ENCODE data around the gene MROH2A.
A peak's percentile ranks its signal among the peaks of the same experiment; 100 is the strongest.

The MROH2A gene

DNA sequence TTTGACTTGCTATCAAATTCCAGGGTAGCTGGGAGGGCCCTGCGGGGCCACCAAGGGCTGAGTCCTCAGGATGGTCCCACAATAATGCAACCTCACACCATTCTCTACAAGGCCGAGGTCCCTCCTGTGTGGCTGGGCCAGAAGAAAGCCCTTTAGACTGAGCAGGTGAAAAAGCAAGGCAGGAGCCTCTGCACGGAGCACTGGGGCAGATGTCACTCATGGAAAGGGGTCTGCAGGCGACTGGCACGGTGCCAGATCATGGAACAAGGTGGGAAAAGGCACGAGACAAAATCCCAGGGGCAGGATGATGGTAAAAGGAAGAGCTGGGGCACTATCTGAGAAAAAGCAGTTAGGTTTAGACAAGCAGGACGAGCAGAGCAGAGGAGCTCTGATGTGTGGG, 60.1 kb downstream of the MROH2A start:
- DNase-seq = no peak

DNA sequence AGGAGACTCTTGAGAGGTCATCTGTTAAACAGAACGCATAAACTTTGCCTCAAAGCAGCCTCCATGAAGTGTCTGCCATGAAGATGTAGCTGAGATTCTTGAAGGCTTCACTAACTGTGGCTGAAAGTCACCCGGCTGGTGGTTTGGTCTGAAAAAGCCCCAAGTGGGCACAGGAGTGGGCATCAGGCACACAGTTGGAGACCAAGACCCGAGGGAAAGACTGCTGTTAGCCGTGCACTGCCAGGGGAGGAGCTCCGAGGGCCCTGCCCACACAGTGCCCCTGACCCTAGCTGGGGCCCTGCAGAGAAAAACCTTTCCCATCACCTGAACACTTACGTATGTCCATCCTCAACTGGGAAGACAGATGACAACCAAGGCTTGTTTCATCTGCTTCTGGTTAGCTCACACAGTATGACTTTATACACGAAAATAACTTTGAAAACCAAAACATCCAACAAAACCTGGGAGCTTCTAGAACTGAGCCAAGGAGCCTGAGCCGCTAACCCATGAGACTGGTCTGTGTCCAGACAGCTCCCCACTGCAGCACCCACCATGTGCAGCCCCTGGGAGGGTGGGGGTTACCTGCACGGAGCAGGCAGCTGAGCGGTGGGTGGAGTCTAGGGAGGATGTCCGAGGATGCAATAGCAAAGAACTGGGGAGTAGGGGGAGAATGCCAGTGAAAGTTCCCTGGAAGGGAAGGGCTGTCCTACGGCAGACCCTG, 60.8 kb downstream of the MROH2A start:
- no peak for DNase-seq

DNA sequence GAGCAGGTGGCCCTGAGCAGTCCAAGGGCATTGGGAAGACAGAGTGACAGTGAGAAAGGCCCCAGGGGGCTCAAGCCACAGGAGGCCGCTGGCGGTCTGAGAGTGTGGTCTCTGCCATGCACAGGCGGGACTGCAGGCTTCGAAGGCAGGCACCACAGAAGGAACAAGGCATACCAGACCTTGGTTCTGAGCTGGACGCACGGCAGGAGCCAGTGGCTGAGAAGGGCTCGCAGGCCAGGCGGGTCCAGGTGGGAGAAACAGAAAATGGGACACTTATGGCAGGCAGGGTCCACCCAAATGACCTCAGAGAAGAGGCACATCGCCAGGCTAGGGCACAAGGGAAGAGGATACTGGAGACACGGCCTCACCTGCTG, 61.3 kb downstream of the MROH2A start:
- no peak for DNase-seq

DNA sequence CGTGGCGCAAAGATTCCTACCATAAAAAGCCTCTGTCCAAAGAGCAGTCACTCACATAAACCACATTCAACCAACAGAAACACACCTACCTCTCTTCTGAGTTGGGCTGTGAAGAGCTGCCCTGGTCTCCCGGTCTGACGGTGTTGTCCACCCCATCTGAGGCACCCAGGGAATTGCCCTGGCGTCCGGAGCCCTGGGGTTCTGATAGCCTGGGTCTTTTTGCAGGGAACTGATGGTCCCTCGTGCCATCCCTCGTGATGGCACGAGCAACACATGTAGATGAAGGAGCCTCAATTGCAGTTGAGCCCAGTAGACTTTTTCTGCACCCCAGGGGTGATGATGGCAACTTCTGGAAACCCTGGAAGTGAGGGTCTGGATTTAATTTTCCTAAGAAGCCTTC, 62.4 kb downstream of the MROH2A start:
- DNase-seq = no peak

DNA sequence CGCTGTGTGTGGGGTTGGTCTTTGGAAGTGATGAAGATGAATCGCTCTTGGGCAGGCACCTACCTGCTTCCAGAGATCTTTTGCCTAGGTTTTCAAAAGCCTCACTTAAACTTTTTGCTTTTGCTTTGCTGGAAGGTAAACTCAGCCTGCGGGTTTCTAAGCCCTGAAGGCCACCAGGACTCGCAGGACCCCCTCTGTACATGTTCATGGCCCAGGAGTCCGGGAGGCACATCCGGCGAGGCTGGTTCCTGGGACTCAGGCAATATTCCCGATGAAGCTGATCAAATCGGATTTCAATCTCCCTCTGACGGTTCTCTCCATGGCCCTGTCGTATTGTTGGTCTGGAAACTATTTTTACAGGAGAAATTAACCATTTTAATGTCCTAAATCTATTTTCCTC, 63.1 kb downstream of the MROH2A start:
- no peak for DNase-seq

DNA sequence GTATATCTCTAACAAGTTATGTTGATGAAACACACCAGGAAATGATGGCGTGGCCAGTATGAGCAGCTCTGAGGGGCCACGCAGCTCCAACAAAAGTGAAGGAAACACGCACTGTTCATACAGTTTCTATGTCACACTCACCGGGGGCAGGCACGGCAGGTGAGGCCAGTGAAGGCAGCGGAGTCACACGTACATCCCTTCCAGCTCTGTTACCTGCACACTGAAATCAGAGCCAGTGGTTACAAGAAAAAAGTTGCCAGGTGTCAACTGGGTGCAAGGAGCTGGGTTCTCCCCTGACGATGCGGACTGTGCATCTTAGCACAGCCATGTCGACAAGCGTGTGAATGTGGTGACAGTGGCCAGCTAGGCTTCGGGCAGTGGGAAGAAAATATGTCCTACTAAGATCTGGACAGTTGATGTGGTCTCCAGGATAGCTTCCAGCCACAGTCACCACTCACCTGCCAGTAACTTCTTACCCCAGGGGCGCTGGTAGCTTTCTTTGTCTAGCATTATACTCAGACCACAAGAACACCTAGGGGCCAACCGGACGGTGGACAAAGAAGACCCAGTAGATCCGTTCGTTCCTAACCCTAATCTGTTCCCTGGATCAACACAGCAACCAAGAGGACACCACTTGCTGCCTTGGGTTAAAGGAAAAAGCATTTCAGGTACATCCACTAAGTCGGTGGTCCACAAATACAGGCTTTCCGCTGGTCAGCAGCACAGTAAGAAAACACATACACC, 66.1 kb downstream of the MROH2A start:
- DNase-seq = no peak

DNA sequence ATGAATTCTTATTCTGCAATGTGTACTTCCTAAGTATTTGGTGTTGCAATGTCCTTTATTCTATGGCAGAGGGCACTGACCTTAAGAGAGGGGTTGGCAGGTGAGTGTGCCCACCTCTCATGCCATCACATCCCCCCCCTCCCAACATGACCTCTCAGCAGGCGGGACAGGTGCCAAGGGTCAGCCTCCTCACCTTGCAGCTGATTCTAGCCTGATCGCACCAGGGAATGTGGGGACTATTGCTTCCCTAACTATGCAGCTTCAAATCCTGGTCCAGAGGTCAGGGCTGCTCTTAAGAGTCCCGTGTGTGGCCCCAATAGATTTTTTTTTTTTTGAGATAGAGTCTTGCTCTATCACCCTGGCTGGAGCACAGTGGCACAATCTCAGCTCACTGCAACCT, 66.7 kb downstream of the MROH2A start:
- no peak for DNase-seq

DNA sequence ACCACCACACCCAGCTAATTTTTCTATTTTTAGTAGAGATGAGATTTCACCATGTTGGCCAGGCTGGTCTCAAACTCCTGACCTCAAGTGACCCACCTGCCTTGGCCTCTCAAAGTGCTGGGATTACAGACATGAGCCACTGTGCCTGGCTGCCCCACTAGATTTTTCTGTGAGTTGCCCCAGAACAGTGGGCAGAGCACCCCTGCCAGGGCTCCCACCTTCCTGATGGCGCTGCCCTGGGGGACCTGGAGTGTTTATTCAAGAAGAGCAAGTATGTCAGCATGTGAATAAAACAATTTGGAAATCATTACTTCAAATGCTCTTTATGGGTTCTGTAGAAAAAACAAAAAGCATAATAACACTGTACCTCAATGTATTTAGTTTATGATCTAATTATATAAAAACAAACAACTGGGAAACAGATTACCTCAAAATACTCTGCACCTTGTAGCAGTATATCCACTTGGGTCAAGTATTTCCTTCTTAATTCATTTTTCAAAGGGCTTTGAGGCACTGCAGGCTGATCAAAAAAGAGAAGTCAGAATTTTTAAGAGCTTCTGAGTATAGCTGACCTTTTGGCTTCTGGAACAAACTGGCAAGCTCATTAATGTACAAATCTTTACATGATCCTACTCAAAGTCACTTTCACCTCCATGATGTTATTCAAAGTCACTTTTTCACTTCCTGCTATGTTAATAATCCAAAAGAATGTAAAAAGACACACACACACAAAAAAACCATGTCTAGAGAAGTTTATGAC, 67.4 kb downstream of the MROH2A start:
- DNase-seq = no peak

DNA sequence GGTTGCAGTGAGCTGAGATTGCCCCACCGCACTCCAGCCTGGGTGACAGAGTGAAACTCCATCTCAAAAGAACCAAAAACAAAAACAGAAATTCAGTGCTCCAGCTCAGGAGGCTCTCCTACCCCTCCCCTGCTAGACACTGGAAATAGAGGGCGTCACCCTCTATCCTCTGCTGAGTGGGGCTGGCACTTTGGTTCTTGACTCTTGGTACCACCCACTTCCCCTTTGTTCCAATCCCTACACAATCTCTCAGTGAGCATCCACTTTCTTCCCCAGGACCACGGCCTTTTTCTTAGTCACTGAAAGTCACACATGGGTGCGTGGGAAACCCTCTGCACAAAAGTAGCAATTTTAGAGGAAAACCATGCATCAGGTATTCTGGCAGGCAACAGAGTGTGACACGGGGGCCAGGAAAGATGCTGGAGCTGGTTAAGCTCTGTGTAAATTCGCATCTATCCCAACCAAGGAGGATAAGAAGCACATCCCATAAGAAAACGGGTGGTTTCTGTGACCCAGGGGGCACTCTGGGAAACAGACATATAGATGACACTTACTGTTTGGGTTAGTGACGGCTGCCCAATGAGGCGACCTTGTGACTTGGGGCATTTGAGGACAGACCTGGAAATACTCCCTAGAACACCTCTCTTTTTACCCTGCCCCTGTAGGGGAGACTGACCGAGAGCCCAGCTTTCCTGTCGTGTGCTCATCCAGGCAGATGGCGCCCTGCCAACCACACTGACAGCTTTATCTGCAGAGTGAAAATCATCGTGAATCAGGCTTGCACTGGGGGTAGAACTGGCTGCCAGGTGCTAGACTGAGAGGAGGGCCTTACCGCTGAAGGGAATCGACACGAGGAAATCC, 68.5 kb downstream of the MROH2A start:
- DNase-seq = no peak

DNA sequence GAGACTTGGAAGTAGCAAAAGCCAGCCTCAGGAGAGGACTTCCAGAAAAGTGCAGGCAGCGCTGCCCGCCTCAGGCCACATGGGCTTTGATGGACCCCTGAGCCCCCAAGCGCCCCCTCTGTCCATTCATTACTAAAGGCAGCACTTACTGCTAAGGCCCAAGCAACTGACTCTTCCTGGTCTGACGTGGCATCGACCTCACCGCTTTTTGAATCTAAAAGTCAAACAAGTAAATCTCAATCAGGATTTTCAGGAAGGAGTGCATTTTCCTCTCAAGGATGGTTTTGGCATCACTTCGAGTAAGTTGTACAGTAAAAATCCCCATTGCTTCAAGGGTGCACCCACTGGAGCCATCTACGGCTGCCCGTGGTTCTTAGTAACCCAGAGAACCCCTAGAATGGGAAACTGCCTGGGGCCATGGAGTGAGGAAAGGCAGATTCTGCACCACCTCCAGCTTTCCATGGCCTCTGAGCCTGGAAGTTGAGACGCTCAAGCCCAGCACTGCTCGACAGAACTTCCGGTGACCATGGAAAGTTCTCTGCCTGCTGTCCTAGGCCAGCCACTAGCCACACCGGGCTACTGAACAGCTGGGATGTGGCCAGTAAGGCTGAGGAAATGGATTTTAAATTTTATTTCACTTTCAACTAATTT, 69.2 kb downstream of the MROH2A start:
- no peak for DNase-seq

DNA sequence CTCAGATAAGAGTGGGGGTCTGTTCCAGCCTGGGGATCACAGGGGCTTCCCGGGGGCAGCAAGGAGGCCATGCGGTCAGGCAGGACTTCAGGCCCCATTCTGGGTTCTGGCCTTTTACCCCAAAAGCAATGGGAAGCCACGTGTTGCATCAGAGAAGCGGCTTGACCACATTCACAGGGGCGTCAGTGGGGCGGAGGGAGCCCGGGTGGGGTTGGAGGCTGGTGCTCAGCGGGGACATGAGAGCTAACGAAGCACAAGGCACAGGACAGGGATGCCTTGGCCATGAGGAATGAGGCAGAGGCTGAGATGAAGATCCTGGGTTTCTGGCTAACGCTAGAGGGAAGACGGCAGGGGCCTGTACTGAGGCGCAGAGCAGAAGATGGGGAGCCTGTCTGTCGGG, 70.1 kb downstream of the MROH2A start:
- no peak for DNase-seq

DNA sequence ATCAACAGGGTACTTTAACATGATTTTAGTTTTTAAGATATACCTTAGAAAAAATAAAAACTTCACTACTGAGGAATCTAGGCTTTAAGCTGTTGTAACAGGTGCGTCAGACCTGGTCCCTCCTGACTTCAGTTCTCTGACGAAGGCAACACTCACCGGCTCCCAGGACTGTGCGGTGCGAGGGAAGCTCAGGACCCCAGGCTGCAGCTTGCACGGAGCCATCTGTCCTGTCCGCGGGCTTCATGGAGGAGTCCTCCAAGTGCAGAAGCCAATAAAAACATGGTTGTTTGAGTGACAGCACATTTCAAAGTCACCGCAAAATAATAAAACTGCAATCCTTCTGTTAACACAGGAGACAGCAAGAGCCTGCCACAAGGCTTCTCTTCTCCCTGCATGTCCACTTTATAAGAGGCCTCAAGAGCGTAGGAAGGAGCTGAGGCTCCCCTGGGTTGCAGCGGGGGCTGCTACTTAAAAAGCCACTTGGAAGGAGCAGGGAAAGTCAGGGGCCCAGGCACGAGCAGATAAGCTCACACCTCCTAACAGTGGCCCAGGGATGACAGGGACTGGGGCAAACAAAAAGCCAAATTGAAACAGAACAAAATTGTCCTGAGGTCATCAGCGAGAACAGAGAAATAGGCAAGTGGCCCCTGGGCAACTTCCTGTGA, 71.6 kb downstream of the MROH2A start:
- DNase-seq = no peak

DNA sequence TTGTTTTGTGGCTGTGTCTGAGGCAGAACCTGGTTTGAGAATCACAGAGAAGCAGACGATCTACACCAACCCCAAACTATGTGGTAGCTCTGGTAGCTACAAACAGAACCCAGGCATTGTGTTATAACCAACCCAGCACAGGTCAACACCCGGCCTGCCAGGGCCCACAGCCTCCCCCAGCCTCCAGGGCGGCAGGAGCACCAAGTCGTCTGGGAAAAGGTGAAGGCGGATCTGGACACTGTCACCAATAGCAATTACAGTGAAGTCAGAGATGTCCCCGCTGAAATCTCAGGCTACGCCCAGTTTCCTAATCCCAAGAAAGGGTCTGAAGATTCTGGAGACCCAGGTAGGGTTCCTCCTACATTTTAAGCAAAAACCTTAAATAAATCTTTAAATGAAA, 72.6 kb downstream of the MROH2A start:
- DNase-seq = no peak

DNA sequence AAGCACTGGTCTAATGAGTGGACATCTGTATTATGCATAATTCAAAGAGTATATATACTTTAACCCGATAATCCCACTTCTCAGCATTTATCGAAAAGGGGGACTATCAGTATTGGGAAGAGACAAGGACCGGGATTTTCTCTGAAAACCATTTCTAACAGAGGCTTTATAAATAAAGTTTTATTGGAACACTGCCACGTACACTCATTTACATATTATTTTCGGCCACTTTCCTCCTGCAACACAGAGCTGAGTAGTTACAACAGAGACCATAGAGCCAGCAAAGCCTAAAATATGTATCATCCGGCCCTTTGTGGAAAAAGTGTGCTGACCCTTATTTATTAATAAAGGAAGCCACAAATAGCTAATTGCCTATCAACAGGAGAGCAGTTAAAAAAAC, 73.0 kb downstream of the MROH2A start:
- no peak for DNase-seq

DNA sequence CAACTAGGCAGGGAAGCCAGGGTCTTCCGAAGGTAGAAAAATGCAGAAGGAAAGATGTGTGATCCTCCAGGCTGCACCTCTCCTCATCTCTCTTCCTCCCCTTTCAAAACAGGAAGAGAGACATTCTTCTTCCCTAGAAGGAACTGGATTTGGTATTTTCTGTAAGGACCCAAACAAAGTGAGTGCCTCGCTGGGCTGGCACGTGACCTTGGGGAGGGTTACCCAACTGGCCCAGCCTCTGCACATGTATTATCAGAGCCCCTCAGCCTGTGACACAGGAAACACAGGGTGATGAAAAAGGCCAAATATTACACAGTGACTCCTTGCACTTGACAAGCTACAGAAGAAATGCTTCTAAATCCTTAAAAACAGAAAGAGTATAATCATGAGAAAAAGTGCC, 73.9 kb downstream of the MROH2A start:
- DNase-seq = no peak

DNA sequence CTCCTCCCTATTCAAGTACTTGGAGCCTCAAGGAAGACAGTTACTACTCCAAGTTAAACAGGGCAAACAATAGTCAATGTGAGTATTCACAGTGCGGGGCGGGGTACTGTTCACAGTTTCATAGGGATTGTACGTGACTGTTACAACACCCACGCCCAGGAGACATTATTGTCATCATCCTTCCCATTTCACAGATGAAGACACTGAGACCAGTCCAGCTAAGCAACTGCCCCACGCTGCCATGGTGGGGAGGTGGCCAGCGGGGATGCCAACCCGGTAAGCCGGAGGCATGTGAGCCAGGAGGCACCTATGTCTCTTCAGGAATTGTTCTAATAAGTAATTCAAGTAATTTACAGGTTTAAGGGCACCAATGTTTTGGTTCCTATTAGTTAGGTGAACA, 75.2 kb downstream of the MROH2A start:
- DNase-seq = no peak

DNA sequence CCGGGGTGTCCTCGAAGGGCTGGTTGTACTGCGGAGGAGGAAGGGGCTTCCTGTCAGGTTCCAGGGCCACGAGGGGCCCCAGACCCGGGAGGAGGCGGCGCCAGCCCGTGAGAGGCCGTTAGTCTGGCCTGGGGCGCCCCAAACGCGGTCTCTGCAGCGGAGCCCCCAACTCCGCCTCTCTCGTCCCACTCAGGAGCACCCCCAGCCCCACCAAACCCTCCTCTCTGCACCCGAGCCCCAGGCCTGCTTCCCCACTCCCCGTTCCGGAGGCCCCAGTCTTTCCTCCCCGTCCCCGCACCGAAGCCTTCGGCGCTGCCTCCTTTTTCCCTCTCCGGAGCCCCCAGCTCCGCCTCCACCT, 75.7 kb downstream of the MROH2A start:
- DNase-seq = no peak

DNA sequence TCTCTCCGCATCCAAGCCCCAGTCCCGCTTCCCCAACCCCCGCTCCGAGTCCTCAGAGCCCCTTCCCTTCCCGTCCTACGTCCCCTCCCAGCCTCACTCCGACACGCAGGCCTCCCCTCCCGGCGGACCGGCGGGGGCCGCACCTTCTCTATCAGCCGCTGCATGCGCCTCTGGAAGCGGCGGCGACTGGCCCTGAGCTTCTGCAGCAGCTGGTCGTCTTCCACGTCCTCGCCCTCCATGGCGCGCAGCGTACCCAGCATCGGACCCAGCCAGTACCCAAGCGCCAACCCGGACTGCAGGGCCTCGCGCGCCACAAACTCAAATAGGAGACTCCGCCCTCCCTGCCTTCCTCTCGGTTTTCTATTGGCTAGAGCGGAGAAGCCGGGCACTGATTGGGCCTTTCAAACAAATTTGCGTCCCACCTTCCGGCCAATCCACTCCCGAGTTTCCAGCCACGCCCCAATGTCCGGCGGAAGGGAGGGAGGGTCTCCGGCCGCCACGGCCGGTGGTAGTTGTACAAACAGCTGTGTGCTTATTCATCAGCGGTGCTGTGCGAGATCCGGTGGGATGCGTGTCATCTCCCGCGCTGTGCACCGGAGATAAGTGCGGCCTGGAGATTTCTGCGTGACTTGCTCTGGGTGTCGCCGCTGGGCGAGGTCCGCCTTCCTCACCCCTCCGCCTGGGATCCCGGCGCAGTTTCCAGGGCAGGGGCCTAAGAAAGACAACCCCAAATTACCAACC, 76.3 kb downstream of the MROH2A start, which contains the start of gene HJURP:
Gene HJURP, minus strand, starts transcription at position 295 of the 741 bp plus-strand sequence. Its CDS starts 35 bp downstream, at position 260.
- DNase-seq = peak; percentile 91

DNA sequence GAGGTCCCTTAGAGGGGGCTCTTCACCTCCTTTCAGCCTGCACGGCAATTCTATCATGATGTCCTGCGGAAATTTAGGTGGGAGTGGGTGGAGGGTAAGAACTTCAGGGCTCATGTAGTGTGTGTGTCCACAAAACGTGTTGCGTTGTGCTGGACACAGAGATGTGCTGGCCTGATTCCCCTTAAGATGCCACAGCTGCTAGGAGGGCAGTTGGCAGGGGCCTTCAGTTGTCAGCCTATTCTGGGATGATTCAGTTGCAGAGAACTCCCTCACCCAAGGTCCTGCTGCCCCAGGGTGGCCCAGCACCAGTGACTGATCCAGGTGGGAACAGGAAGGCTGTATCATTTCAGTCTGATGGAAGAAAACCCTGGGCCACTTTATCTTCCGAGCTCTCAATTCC, 77.2 kb downstream of the MROH2A start:
- DNase-seq = no peak

DNA sequence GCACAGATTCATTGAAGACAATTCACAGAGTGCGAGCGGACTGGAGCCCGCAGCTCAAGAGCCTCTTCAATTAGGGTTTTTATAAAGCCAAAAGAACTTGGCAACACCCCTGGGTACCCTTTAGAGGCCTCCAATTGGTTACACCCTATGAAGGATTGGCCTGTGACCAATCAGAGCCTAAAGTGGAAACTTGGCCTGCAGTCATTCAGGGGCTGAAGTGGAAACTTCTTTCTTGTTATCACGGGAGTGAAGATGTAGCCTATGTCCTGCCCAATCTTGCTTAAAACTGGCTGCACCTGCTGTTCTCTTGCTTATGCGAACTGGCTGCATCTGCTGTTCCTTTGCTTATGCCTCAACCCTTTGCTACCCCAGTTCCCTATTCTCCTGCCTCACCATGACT, 78.1 kb downstream of the MROH2A start:
- no peak for DNase-seq

DNA sequence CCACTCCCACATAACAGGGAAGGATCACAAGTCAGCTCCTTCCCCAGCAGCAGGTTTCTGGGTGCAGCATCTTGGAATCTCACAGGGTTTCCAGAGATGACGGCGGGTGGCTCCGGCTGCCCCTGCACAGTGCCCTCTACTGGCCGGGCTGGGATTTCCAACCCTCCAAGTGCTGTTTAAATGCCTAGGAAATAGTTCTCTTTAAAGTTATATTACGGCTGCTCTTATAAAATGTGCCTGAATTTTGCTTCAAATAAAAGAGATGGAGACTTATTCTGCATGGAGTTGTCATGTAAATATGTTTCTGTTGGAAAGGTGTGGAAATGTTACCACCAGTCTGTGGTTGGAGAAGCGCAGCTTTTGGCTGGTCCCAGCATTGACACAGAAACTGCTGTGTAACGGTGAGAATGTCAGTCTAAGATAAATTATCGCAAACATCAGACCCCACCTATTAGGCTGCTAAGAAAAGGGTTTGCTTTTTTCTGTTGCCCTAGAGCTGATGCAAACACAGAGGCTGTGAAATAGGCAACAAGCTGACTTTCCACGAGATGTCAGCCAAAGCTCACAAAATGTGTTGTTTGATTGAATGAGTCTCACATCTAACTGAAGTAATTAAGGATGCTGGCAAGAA, 79.5 kb downstream of the MROH2A start:
- peak; percentile 68 for DNase-seq
